ENCODE measurements around the gene SLC22A1.
A peak's percentile ranks its signal among the peaks of the same experiment; 100 is the strongest.
"Not testable (repeated sequence)": the region's sequence is repeated elsewhere in the genome, so short reads cannot be mapped to it uniquely, and the experiment has no call there.

Gene SLC22A1

DNA sequence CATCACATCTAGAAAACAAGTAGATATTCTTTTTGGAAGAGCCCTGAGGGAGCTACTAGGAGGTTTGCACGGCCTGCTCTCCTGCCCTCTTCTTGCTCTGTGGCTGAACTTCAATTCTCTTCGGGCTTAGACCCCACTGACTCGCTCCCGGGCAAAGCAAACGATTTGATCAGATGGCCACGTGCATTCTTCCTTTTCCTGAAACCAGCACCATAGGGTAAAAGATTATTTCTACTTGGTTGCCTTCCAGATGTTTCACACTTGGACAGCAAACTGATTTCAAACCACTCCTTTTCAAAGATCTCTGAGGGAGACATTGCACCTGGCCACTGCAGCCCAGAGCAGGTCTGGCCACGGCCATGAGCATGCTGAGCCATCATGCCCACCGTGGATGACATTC, at the start of gene SLC22A1:
SLC22A1 (plus strand) TSS at position 258 of the 400 bp plus-strand sequence; CDS start at position 379, 121 bp downstream.
- no peak for ATAC-seq

DNA sequence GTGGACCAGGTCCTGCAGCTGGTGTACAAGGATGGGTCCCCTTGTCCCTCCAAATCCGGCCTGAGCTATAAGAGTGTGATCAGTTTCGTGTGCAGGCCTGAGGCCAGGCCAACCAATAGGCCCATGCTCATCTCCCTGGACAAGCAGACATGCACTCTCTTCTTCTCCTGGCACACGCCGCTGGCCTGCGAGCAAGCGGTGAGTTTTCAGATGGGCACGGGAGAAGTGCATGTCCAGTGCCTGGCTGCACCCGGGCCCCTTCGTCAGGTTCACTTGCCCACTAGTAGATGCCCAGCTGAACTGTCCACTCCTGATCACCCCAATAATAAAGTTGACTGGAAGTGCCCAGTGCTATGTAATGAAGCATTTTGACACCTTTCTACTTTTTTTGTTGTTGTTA, 48.3 kb upstream of the SLC22A1 start:
- ATAC-seq = no peak

GRCh38 chr6:160076009-160076408, 45.6 kb upstream of the SLC22A1 start:
- ATAC-seq = peak; percentile 17 to 58

DNA sequence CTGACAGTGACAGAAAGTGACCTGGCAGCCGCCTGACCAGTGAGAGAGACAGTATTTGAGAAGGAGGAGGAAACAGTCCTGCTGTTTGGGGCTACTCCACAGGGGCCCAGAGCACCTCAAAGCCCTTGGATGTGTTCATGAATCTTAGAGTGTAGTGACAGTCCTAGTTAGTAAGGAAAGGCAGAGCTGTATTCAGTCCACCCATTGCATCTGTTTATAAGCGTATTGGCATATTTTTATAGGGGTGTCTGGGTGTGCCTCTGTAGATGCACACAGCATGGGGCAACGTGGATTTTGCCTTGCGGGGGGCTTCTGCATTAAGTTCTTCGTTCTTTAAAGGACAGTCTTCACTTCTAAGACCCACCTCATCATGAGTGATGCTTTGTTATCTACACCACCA, 44.6 kb upstream of the SLC22A1 start:
- no peak for ATAC-seq

- ATAC-seq = no peak
These were observed 44.1 kb upstream of the SLC22A1 start for GRCh38 chr6:160077526-160077925.

- no peak for ATAC-seq
These were observed 42.5 kb upstream of the SLC22A1 start for GRCh38 chr6:160078883-160079685.

GRCh38 chr6:160079686-160080043, 42.0 kb upstream of the SLC22A1 start:
- no peak for ATAC-seq

DNA sequence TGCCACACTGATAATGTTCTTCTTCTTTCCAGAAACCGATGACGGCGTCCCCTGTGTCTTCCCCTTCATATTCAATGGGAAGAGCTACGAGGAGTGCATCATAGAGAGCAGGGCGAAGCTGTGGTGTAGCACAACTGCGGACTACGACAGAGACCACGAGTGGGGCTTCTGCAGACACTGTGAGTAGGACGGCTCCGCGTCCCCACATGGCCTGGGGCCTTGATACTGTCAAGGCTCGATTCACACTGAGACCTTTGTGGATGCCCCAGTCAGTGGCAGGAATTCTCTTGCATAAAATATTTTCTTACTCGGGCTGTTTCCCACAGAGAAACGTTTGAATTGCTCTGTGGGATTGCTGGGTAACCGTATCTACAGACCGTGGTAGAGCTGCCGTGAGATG, 41.5 kb upstream of the SLC22A1 start:
- ATAC-seq = no peak

- ATAC-seq = no peak
These were observed 40.2 kb upstream of the SLC22A1 start for GRCh38 chr6:160081398-160081797.

GRCh38 chr6:160082627-160083026, 39.0 kb upstream of the SLC22A1 start:
- ATAC-seq = no peak

- ATAC-seq = no peak
These were observed 37.3 kb upstream of the SLC22A1 start for GRCh38 chr6:160084198-160084776.

DNA sequence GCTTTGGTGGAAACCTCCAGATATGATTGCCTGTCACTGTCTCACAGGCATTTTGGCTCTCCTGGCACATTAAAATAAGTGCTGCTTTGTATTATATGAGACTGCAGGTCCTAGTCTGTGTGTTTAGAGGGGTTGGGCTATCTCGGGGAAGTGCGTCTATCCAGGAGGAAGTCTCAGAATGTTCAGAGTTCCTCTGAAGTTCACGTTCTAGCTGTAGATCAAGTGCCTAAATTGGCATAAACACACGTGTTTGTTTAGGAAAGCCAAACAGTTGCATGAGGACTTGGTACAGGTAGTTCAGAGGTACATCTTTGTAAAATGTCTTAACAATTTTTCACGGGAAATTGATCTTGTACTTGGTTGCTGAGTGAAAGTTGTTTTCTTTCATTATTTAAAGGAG, 36.4 kb upstream of the SLC22A1 start:
- ATAC-seq = no peak

- ATAC-seq = no peak
These were observed 35.7 kb upstream of the SLC22A1 start for GRCh38 chr6:160085713-160086505.

GRCh38 chr6:160086754-160087153, 34.9 kb upstream of the SLC22A1 start:
- ATAC-seq = no peak

- no peak for ATAC-seq
These were observed 33.4 kb upstream of the SLC22A1 start for GRCh38 chr6:160088069-160088783.

DNA sequence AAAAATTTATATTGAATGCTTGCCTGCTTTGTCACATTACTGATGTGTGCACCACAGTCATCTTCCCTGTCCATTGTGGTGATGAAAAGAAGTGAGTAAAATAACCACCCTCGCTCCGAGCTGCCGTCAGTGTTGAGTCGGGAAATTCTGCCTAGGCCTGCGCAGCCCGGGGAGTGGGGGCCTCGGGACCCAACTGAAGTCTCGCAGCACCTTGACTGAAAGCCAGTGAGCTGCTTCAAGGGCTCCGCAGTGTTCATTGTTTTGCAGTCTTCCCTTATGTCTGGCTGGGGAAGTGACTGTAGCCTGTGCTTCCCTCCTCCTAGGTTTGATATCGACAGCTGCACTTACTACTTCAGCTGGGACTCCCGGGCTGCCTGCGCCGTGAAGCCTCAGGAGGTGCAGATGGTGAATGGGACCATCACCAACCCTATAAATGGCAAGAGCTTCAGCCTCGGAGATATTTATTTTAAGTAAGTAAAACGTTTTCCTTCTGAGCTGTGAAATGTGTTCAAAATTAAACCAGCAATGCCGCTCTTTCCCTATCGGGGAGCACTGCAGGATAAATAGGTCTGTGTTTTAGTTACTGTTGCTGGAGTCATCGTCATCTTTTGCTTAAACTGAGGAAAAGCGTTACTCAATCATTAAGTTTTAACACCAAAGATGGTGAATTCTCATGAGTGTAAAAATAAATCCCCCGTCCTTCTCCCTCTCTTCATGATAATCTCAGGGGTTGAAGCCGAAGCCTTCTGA, 32.7 kb upstream of the SLC22A1 start:
- ATAC-seq = no peak

DNA sequence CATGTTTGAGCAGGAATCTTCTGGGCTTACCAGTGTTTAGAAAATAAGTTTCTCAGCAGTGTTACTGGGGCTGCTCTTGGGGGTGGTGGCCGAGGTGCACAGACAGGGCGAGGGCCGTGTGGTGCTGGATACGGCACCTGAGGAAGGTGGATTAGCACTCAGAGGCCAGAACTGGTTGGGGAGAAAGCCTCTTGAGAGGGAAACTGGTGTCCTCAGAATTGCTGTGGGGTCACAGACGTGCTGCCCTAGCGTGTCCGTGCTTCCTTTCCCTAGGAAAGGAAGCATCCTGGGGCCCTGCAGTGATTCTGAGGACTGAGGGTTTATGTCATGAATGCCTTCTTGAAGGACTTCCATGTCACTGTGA, 32.1 kb upstream of the SLC22A1 start:
- ATAC-seq = no peak

GRCh38 chr6:160090442-160091239, 31.0 kb upstream of the SLC22A1 start:
- ATAC-seq = not testable (repeated sequence)

- not testable (repeated sequence) for ATAC-seq
These were observed 29.4 kb upstream of the SLC22A1 start for GRCh38 chr6:160092176-160092575.

GRCh38 chr6:160092602-160093001, 29.0 kb upstream of the SLC22A1 start:
- ATAC-seq = no peak

DNA sequence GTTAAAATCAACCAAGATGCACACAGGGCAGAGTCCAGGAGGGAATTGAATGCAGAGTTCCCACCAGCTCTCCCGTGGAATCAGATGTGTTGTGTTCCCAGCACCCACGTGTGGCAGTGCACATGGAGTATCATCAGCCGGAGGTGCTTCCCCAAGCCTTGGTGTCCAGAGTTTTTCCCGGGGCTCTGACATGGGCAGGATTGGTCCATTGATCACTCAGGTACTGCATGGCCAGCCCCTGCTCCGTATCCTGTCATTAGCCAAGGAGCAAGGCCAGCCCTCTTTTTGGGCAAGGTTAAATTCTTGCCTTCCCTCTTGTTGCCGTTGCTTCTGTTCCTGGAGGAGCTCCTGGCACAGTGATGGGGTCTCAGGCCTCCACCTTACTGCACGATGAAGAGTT, 28.6 kb upstream of the SLC22A1 start:
- ATAC-seq = no peak

DNA sequence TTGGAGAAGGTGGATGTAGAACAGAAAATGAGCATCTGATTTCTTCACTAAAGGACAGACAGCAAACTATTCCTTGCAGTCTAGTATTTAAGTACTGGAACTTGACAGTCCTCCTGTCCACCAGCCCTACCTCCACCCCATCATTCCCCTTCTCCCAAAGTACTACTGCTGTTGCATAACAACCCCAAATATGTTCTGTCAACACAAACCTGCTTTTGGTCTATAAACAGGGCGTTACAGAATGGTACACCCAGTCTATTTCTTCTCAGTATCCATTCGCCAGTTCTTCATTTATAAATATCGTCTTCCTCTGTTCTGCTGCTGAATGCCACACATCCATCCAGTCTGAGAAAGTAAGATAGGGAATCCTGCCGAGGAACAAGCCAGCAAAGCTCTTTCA, 27.7 kb upstream of the SLC22A1 start:
- ATAC-seq = no peak
